ENCODE measurements around the gene MICAL2.

DNA sequence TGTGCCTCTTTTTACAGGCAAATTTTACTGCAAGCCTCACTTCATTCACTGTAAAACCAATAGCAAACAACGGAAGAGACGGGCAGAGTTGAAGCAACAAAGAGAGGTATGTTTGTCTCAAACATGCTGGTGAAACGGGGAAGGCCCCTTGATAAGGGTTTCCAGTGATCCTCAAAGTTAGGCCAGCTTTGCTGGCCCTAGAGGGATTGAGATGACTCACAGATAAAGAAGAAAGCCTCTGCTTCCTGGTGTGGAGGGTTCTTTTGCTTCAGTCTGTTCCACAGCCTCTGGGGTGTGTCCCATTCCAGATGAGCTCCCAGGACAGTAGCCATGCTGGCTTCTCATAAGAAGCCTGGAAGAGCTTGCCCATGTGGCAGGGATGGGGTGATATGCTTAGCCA, 148.1 kb downstream of the MICAL2 start:
- no peak for TF ChIP-seq POLR2A (IDR thresholded peaks at IDR 0.05)
- TF ChIP-seq CTCF (IDR thresholded peaks at IDR 0.05) = no peak
